Karpas-422 (cell line): Measurements from ENCODE around the gene HOXB7. TPM values are rescaled to one million over a fixed set of nuclear protein-coding genes. Genes with fewer than 3 reads are reported as not detected.

Experiments used
- DNase-seq: peaks from one replicate; pipeline ENCODE4 v3.0.0-alpha.2; 2015
- H2AFZ ChIP-seq: fragments of 200-600 bp; sonication (generic); 2 replicates; pipeline ENCODE4 v1.6.1; 2014; ENCODE audit warnings: antibody characterized with exemption, low read length, mixed read lengths
- H3K27ac ChIP-seq: fragments of 200-600 bp; sonication (generic); 2 replicates; pipeline ENCODE4 v1.5.1; 2014; ENCODE audit warnings: mild to moderate bottlenecking, low read length, moderate library complexity
- H3K27me3 ChIP-seq: fragments of 200-600 bp; sonication (generic); 2 replicates; pipeline ENCODE4 v1.6.1; 2014; ENCODE audit warnings: low read length, mixed read lengths
- H3K36me3 ChIP-seq: fragments of 200-600 bp; sonication (generic); 2 replicates; pipeline ENCODE4 v1.6.1; 2014; ENCODE audit warnings: low read length, mixed read lengths; ENCODE audit not compliant: insufficient read depth
- H3K4me1 ChIP-seq: fragments of 200-600 bp; sonication (generic); 2 replicates; pipeline ENCODE4 v1.6.1; 2014; ENCODE audit warnings: mild to moderate bottlenecking, low read length, mixed read lengths
- H3K4me2 ChIP-seq: fragments of 200-600 bp; sonication (generic); 2 replicates; pipeline ENCODE4 v1.6.1; 2014; ENCODE audit warnings: low read length, low read depth, mild to moderate bottlenecking; ENCODE audit not compliant: poor library complexity, severe bottlenecking
- H3K4me3 ChIP-seq: fragments of 200-600 bp; sonication (generic); 2 replicates; pipeline ENCODE4 v1.5.1; 2014; ENCODE audit warnings: mild to moderate bottlenecking, antibody characterized with exemption, low read length, mixed read lengths
- H3K79me2 ChIP-seq: fragments of 200-600 bp; sonication (generic); 2 replicates; pipeline ENCODE4 v1.6.1; 2014; ENCODE audit warnings: mild to moderate bottlenecking, low read length, mixed read lengths
- H3K9ac ChIP-seq: fragments of 200-600 bp; sonication (generic); 2 replicates; pipeline ENCODE4 v1.6.0; 2014; ENCODE audit warnings: low read length
- H3K9me2 ChIP-seq: fragments of 200-600 bp; sonication (generic), shearing (Covaris generic); replicated peaks from 2 replicates; pipeline ENCODE4 v1.6.0; 2014; ENCODE audit warnings: mild to moderate bottlenecking, low read length, moderate library complexity; ENCODE audit not compliant: insufficient read depth
- H3K9me3 ChIP-seq: fragments of 300-700, 200-600 bp; sonication (generic); 2 replicates; pipeline ENCODE4 v1.6.1; 2014; ENCODE audit warnings: low read length, mixed read lengths
- H4K20me1 ChIP-seq: fragments of 200-600 bp; sonication (generic); 2 replicates; pipeline ENCODE4 v1.6.1; 2014; ENCODE audit warnings: mild to moderate bottlenecking, antibody characterized with exemption, low read length, low read depth; ENCODE audit not compliant: insufficient read depth
- total RNA-seq: library from RNA; depleted of rRNA; stranded (reverse); fragments of >200 nt; shearing (Covaris generic); gene quantifications from 2 replicates; pipeline ENCODE4 v1.2.3, GENCODE V29; 2014; ENCODE audit warnings: low replicate concordance

The HOXB7 gene
- total RNA-seq, 1 experiment from 2014 or later, result 9.7 TPM

GRCh38 chr17:48571024-48571818 lies 39.6 kb downstream of the HOXB7 start:
- Histone ChIP-seq H3K9ac (no peak overlapping the region), H4K20me1 (no peaks in the 10 kb centered on the region), H3K4me2 (no peak overlapping the region), H3K9me3 (no peaks in the 10 kb centered on the region), H2AFZ (no peak overlapping the region), H3K4me1 (no peaks in the 10 kb centered on the region), H3K27ac (no peak overlapping the region), H3K79me2 (no peaks in the 10 kb centered on the region), H3K9me2 (no peaks in the 10 kb centered on the region), H3K36me3 (no peaks in the 10 kb centered on the region), H3K4me3 (no peak overlapping the region), H3K27me3 (no peaks in the 10 kb centered on the region)
- no peak for DNase-seq

- no peaks in the 10 kb centered on the region for H3K9me2 ChIP-seq
- no peak overlapping the region for H3K9ac ChIP-seq
- no peaks in the 10 kb centered on the region for H3K4me1 ChIP-seq
- no peak for DNase-seq
- H4K20me1 ChIP-seq, result no peaks in the 10 kb centered on the region
- H3K9me3 ChIP-seq, result no peaks in the 10 kb centered on the region
- no peaks in the 10 kb centered on the region for H3K36me3 ChIP-seq
- H3K27me3 ChIP-seq, result no peaks in the 10 kb centered on the region
- no peak overlapping the region for H2AFZ ChIP-seq
- no peak overlapping the region for H3K27ac ChIP-seq
- no peak overlapping the region for H3K4me2 ChIP-seq
- no peak overlapping the region for H3K4me3 ChIP-seq
- no peaks in the 10 kb centered on the region for H3K79me2 ChIP-seq
Measured at GRCh38 chr17:48570325-48571023, 40.3 kb downstream of the HOXB7 start.

GRCh38 chr17:48569674-48570324 lies 41.0 kb downstream of the HOXB7 start:
- Histone ChIP-seq H3K27me3 (no peaks in the 10 kb centered on the region), H3K4me1 (no peaks in the 10 kb centered on the region), H3K9ac (no peak overlapping the region), H3K36me3 (no peaks in the 10 kb centered on the region), H3K27ac (no peak overlapping the region), H3K9me2 (no peaks in the 10 kb centered on the region), H2AFZ (no peak overlapping the region), H3K79me2 (no peaks in the 10 kb centered on the region), H4K20me1 (no peaks in the 10 kb centered on the region), H3K4me2 (no peak overlapping the region), H3K4me3 (no peak overlapping the region), H3K9me3 (no peaks in the 10 kb centered on the region)
- DNase-seq, result no peak

- Histone ChIP-seq H2AFZ (no peak overlapping the region), H3K9me3 (no peaks in the 10 kb centered on the region), H4K20me1 (no peaks in the 10 kb centered on the region), H3K4me3 (no peak overlapping the region), H3K27ac (no peak overlapping the region), H3K4me2 (no peak overlapping the region), H3K9ac (no peak overlapping the region), H3K9me2 (no peaks in the 10 kb centered on the region), H3K79me2 (no peaks in the 10 kb centered on the region), H3K4me1 (no peaks in the 10 kb centered on the region), H3K27me3 (no peaks in the 10 kb centered on the region), H3K36me3 (no peaks in the 10 kb centered on the region)
- no peak for DNase-seq
Measured at GRCh38 chr17:48569240-48569582, 41.6 kb downstream of the HOXB7 start.

GRCh38 chr17:48568499-48569239 lies 42.1 kb downstream of the HOXB7 start:
- DNase-seq, result no peak
- H3K79me2 ChIP-seq, result no peaks in the 10 kb centered on the region
- H3K36me3 ChIP-seq, result no peaks in the 10 kb centered on the region
- no peak overlapping the region for H2AFZ ChIP-seq
- H3K9me3 ChIP-seq, result no peaks in the 10 kb centered on the region
- H3K9ac ChIP-seq, result no peak overlapping the region
- no peak overlapping the region for H3K4me2 ChIP-seq
- no peaks in the 10 kb centered on the region for H3K27me3 ChIP-seq
- no peaks in the 10 kb centered on the region for H3K4me1 ChIP-seq
- no peaks in the 10 kb centered on the region for H4K20me1 ChIP-seq
- H3K27ac ChIP-seq, result no peak overlapping the region
- H3K4me3 ChIP-seq, result no peak overlapping the region
- H3K9me2 ChIP-seq, result no peaks in the 10 kb centered on the region

GRCh38 chr17:48567646-48568354 lies 43.0 kb downstream of the HOXB7 start:
- no peak for DNase-seq
- Histone ChIP-seq H3K79me2 (no peaks in the 10 kb centered on the region), H3K36me3 (no peaks in the 10 kb centered on the region), H4K20me1 (no peaks in the 10 kb centered on the region), H2AFZ (no peak overlapping the region), H3K9me3 (no peaks in the 10 kb centered on the region), H3K27ac (no peak overlapping the region), H3K27me3 (no peaks in the 10 kb centered on the region), H3K9ac (no peak overlapping the region), H3K9me2 (no peaks in the 10 kb centered on the region), H3K4me2 (no peak overlapping the region), H3K4me3 (no peak overlapping the region), H3K4me1 (no peaks in the 10 kb centered on the region)

- Histone ChIP-seq H4K20me1 (no peaks in the 10 kb centered on the region), H3K4me1 (no peaks in the 10 kb centered on the region), H3K36me3 (no peaks in the 10 kb centered on the region), H3K27ac (no peak overlapping the region), H3K9ac (no peak overlapping the region), H3K4me3 (no peak overlapping the region), H3K9me3 (no peaks in the 10 kb centered on the region), H3K4me2 (no peak overlapping the region), H2AFZ (no peak overlapping the region), H3K79me2 (no peaks in the 10 kb centered on the region), H3K27me3 (no peaks in the 10 kb centered on the region), H3K9me2 (no peaks in the 10 kb centered on the region)
- no peak for DNase-seq
Measured at GRCh38 chr17:48567209-48567608, 43.6 kb downstream of the HOXB7 start.
